Measurements from ENCODE around the gene SRRT.
A peak's percentile ranks its signal among the peaks of the same experiment; 100 is the strongest.
"Not testable (repeated sequence)": the region's sequence is repeated elsewhere in the genome, so short reads cannot be mapped to it uniquely, and the experiment has no call there.

The SRRT gene

GRCh38 chr7:100895956-100896731 lies 21.2 kb downstream of the SRRT start:
- no peak for DNase-seq

- DNase-seq = peak; percentile 18
These were observed 22.1 kb downstream of the SRRT start for GRCh38 chr7:100896732-100897608.

GRCh38 chr7:100897772-100898454 lies 23.0 kb downstream of the SRRT start:
- DNase-seq = no peak

GRCh38 chr7:100899432-100899831 lies 24.5 kb downstream of the SRRT start:
- no peak for DNase-seq

- DNase-seq = no peak
These were observed 26.1 kb downstream of the SRRT start for GRCh38 chr7:100900978-100901377.

- DNase-seq = no peak
These were observed 27.0 kb downstream of the SRRT start for GRCh38 chr7:100901921-100902332.

GRCh38 chr7:100902638-100903037 lies 27.7 kb downstream of the SRRT start:
- no peak for DNase-seq

GRCh38 chr7:100908512-100908911 lies 33.6 kb downstream of the SRRT start:
- DNase-seq = no peak

- peak; percentile 73 for DNase-seq
These were observed 35.5 kb downstream of the SRRT start for GRCh38 chr7:100910443-100910842.

- DNase-seq = no peak
These were observed 36.6 kb downstream of the SRRT start for GRCh38 chr7:100911484-100911883.

GRCh38 chr7:100914208-100914878 lies 39.4 kb downstream of the SRRT start:
- no peak for DNase-seq

- no peak for DNase-seq
These were observed 40.1 kb downstream of the SRRT start for GRCh38 chr7:100914879-100915447.

GRCh38 chr7:100919335-100919734 lies 44.4 kb downstream of the SRRT start:
- not testable (repeated sequence) for DNase-seq

- not testable (repeated sequence) for DNase-seq
These were observed 45.0 kb downstream of the SRRT start for GRCh38 chr7:100919779-100920437.

- DNase-seq = no peak
These were observed 46.1 kb downstream of the SRRT start for GRCh38 chr7:100921039-100921438.

- DNase-seq = not testable (repeated sequence)
These were observed 48.7 kb downstream of the SRRT start for GRCh38 chr7:100923616-100924015.

GRCh38 chr7:100929808-100930174 lies 54.9 kb downstream of the SRRT start:
- no peak for DNase-seq

- DNase-seq = no peak
These were observed 58.8 kb downstream of the SRRT start for GRCh38 chr7:100933734-100934133.

GRCh38 chr7:100935381-100935780 lies 60.5 kb downstream of the SRRT start:
- DNase-seq = not testable (repeated sequence)

GRCh38 chr7:100936167-100936566 lies 61.3 kb downstream of the SRRT start:
- DNase-seq = not testable (repeated sequence)

Data from MV-4-11 (cell line).